ENCODE results near the gene SGTA.

The SGTA gene

GRCh38 chr19:2768365-2769132, 14.5 kb downstream of the SGTA start:
- DNase-seq, result no peak

GRCh38 chr19:2767688-2768087, 15.4 kb downstream of the SGTA start:
- no peak for DNase-seq

DNA sequence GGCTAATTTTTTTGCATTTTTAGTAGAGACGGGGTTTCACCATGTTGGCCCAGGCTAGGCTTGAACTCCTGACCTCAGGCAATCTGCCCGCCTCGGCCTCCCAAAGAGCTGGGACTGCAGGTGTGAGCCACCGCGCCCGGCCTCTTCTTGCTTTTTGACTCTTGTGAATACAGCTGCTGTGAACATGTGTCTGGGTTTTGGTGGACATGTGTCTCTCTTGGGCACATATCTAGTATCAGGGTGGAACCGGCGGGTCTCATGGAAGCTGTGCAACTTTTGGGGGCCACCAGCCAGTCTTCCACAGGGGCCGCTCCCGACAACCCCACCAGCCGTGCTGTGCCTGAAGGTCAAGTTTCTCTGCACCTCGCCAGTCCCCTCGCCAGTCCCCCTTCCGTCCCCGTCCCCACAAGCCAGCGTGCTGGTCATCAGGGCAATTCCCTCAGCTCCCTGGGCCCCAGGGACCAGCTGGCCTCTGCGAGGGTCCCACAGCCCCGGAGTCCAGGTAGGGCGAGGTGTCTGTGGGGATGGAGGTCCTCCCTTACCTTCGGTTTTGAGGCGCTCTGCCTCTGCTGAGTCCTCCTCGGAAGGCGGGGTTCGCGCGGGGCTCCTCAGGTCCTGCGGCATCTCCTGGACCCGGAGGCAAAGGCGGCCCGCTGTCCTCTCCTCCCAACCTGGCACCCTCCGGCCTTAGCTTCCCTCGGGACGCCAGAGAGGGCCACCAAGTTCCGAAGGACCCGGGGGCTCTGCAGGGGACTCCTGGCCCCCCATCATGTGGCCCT, 16.3 kb downstream of the SGTA start:
- no peak for DNase-seq

DNA sequence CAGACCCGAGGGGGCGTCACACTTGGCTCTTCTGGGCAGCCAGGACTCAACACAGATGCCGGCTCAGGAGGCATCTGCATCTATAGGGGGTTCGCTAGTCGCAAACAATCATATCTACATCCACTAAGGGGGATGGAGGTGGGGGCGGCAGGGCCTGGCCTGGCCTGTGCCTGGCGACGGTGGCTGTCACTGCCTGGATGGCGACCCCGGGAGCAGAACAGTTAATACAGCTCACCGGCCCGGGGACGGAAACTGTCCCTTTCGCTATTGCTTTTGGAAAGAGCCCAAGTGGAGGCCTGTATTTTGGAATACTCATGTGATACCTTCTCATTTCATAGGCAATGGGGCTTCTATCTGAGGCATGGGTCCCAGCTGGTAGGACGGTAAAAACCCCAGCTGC, 17.7 kb downstream of the SGTA start:
- DNase-seq, result no peak

GRCh38 chr19:2764945-2765344, 18.1 kb downstream of the SGTA start:
- no peak for DNase-seq

DNA sequence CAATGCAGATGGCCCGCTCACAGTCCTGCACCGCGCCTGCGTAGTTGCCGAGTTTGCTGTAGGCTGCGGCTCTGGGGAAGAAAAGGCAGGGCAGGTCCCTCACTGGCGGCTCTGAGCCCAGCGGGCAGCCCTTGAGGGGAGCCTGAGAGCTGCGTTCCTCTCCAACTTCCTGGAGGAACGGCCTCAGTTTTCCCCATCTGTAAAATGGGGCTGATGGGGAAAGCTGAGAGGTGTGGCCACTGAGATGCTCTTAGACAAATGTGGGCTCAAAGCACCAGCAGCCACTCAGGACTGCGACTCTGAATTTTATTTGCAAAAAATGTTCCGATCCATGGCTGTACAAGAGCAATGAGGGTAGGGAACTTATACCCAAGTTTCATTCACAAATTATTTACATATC, 19.4 kb downstream of the SGTA start:
- DNase-seq, result no peak

DNA sequence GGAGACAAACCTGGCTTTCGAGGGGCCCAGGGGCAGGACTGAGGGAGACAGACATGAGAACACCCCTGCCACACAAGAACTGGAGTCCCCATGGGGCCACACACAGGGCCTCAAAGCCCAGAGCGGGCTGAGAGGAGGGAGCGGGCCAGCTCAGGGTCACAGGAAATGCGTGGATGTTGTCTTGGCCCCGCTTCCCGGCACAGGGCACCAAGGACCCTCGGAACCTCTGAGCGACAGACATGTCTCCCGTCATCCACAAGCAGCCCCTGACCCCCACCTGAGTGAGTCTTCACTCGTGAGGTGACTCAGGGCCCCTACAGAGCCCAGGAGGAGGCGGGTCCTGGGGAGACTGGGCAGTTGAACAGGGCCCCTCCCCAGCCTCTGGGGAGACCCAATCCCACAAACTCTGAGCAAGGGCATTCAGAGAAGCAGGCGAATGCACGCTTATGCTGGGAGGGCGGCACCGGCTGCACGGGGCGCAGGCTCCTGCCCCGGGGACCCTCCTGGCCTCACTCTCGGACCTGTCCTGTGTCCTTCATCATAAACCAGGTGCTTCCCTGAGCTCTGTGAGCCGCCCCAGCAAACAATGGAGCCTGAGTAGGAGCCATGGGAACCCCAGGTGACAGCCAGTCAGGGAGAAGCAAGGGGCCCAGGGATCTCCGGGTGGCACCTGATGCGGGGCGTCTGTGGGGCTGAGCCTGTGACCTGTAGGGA, 20.1 kb downstream of the SGTA start:
- no peak for DNase-seq

GRCh38 chr19:2761876-2762782, 20.9 kb downstream of the SGTA start:
- DNase-seq, result no peak

- no peak for DNase-seq
Measured at GRCh38 chr19:2761309-2761677, 21.8 kb downstream of the SGTA start.

DNA sequence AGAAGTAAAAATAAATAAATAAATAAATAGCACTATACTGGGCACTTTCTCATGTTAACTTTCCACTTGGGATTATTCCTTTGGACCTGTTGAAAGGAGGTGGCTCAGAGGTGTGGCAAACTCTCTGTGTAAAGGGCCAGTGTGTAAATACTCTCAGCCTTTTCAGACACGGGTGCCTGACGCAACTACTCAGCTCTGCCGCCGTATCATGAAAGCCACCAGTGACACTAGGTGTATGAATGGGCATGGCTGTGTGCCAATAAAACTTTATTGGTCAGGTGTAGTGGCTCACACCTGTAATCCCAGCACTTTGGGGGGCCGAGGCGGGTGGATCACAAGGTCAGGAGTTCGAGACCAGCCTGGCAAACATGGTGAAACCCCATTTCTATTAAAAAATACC, 23.1 kb downstream of the SGTA start:
- DNase-seq, result no peak

DNA sequence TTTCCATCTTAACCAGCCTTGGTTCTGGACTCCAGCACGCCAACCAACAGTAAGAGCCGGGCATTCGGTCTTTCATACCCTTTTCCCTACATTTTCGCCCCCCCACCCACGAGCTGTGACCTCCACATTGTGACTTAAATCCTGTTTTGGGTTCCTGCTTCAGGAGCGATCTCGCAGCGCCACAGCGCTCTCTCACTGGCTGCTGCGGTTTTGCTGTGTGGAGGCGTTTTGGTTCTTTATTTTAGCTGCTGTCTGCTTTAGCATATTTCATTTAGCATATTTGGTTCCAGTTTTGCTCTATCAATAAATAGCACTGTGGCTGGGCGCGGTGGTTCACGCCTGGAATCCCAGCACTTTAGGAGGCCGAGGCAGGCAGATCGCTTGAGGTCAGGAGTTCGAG, 23.7 kb downstream of the SGTA start:
- no peak for DNase-seq

DNA sequence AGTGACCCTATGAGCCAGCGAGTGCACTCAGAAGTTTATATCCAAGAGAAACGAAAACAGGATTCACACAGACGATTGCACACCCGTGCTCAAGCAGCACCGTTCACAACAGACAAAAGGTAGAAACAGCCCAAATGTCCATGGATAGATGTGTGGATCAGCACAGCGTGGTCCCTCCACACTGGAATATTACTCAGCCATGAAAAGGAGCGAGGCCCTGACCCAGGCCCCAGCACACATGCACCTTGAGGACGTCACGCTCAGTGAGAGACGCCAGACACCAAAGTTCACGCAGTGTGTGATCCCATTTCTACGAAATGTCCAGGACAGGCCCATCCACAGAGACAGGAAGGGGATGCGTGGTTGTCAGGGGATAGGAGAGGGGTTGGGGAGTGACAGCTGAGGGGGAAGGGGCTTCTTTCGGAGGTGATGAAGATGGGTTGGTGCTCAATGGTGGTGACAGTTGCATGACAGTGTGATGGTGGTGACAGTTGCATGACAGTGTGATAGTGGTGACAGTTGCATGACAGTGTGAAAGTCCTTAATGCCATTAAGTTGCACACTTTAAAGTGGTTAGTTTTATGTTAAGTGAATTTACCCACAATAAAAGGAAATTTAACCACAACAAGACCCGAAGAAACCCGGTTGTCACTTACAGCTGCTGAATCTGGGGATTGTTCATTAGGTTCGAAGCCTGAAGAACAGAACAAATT, 24.3 kb downstream of the SGTA start:
- no peak for DNase-seq

GRCh38 chr19:2756921-2757881, 25.9 kb downstream of the SGTA start:
- DNase-seq, result no peak

- DNase-seq, result no peak
Measured at GRCh38 chr19:2756477-2756876, 26.6 kb downstream of the SGTA start.

- no peak for DNase-seq
Measured at GRCh38 chr19:2755811-2756210, 27.3 kb downstream of the SGTA start.

- DNase-seq, result no peak
Measured at GRCh38 chr19:2755448-2755705, 27.7 kb downstream of the SGTA start.

DNA sequence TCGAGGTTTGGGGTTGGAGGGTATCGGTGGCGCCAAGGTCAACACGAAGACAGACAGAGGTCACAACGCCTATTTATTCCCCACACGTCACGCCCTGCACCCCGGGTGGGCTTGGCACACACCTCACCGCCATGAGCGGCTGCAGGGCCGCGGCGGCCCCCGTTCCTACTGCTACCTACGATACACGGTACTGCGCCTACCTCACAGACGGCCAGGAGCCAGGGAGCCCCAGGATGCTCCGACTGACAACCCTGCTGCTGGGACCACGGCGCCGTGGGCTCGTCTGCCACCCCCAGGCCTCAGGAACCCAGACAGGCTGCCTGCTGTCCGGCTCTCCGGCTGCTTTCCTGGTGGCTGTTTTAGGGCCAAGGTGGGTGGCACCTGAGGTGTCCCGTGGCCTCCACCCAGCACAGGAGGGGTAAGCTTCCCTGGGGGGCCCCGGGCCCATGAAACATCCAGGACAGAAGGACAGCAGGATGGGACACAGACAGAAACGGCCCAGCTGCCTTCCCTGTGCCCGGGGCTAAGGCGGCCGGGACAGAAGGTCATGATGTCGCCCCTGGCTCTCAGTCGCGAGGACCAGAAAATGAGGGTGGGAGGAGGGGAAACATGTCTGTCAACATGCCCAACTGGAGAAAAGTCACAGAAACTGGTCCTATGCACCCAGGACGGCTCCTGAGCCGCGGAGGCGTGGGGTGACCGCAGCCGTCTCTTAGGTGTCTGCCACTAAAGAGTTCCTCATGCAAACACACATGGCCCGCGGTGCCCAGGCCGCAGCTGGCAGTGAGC, 28.2 kb downstream of the SGTA start:
- no peak for DNase-seq

- no peak for DNase-seq
Measured at GRCh38 chr19:2751438-2751830, 31.6 kb downstream of the SGTA start.

GRCh38 chr19:2750808-2751437, 32.1 kb downstream of the SGTA start:
- DNase-seq, result no peak

DNA sequence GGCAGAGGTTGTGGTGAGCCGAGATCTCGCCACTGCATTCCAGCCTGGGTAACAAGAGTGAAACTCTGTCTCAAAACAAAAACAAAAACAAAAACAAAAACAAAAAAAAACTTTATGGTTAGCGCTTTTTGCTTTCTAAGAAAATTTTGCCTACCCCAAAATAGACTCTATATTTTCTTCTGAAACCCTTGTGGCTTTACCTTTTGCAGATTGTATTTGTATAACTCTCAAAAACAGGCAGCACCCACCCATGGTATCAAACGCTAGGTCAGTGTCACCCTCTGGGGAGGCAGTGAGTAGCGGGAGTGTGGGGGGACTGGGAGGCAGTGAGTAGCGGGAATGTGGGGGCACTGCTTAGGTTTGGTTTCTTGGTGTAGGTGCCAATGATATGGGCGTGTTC, 35.7 kb downstream of the SGTA start:
- DNase-seq, result no peak
